Measurements from ENCODE around the gene CDH4. TPM values are rescaled to one million over a fixed set of nuclear protein-coding genes. Genes with fewer than 3 reads are reported as not detected.

The CDH4 gene
- total and polyA plus RNA-seq, 2 of the 4 experiments (the other 2 are of a cell fraction): 1.6 to 3.5 TPM

- Histone ChIP-seq H3K36me3 (ENCODE audit: control insufficient read depth, insufficient read depth, low read length) (no peaks in the 10 kb centered on the region), H2BK120ac (ENCODE audit: low read depth, low read length) (no peak overlapping the region), H4K8ac (ENCODE audit: low read depth in 2 of 2, low read length in 2 of 2) (no peak overlapping the region; a peak in 1 of 4 replicates), H2BK20ac (ENCODE audit: low read depth, low read length) (no peak overlapping the region), H3K9me3 (ENCODE audit: control insufficient read depth, insufficient read depth, low read length) (no peaks in the 10 kb centered on the region), H3K4me3 (ENCODE audit: insufficient read depth, low read depth, low read length) (no peak overlapping the region), H4K20me1 (ENCODE audit: insufficient read depth, low read length) (no peaks in the 10 kb centered on the region), H3K9me1 (ENCODE audit: insufficient read depth, low read length) (peaks cover 13% of the 10 kb centered on the region; the same call in 1 of the 2 replicates), H4K5ac (ENCODE audit: low read depth, low read length) (no peak overlapping the region), H3K79me1 (ENCODE audit: low read depth in 1 of 2, low read length in 2 of 2) (peaks cover 0 to 5% of the 10 kb centered on the region in 2 experiments; a peak in 1 of 4 replicates), H3K9ac (ENCODE audit: low read depth, low read length) (no peak overlapping the region), H2AK9ac (replicated peaks; ENCODE audit: low read depth, low read length, poor library complexity) (no peak overlapping the region), H3K4me2 (ENCODE audit: low read depth, low read length) (no peak overlapping the region), H3K18ac (ENCODE audit: low read depth, low read length) (no peak overlapping the region), H3K4me1 (ENCODE audit: control insufficient read depth, insufficient read depth, low read length) (peaks cover 5% of the 10 kb centered on the region; the same call in 1 of the 2 replicates), H3K27ac (ENCODE audit: insufficient read depth, low read length) (no peak overlapping the region), H3K4ac (ENCODE audit: low read depth, low read length) (peak overlapping the region; percentile 32; the same call in 1 of the 2 replicates), H2BK15ac (ENCODE audit: low read depth, low read length) (no peak overlapping the region), H2AK5ac (ENCODE audit: low read depth, low read length) (peak overlapping the region; percentile 76; the same call in 1 of the 2 replicates), H4K91ac (ENCODE audit: insufficient read depth, low read depth, low read length) (peak overlapping the region; percentile 47; the same call in 1 of the 2 replicates), H2BK5ac (ENCODE audit: low read depth, low read length, poor library complexity, severe bottlenecking) (no peak overlapping the region), H3K23ac (ENCODE audit: low read depth, low read length) (no peak overlapping the region), H3K56ac (ENCODE audit: extremely low read depth, insufficient read depth, low read length) (no peak overlapping the region), H3K27me3 (ENCODE audit: control insufficient read depth, insufficient read depth, low read length) (no peaks in the 10 kb centered on the region), H3K14ac (replicated peaks; ENCODE audit: low read depth, low read length) (no peak overlapping the region), H2AFZ (replicated peaks; ENCODE audit: low read length, poor library complexity) (peak overlapping the region; percentile 56)
- dilution Hi-C loops (cut with HindIII; ENCODE audit: low sequenced_read_pairs, unreplicated experiment) (no loop called here), intact Hi-C loops (cut with micrococcal nuclease) (no loop called here), in situ Hi-C loops (cut with MboI; ENCODE audit: low sequenced_read_pairs) (no loop called here)
- WGBS, 2 experiments (ENCODE audit: extremely low coverage in 2 of 2, insufficient read length in 1 of 2): 58% methylated on average over 2 of the region's 3 CpGs; no CpG with 5 or more reads in 1 of the 2 experiments
- no TSS peak for BruUV-seq (replicated peaks)
- no peak for DNase-seq
- ATAC-seq (ENCODE audit: low read depth): no peak
- no peak for TF ChIP-seq CEBPB (IDR thresholded peaks at IDR 0.05; ENCODE audit: low read depth, low read length)
- TF ChIP-seq NFE2L2 (IDR thresholded peaks at IDR 0.05; ENCODE audit: low read depth, low read length): no peak
- no peak for TF ChIP-seq ELK1 (IDR thresholded peaks at IDR 0.05; ENCODE audit: borderline replicate concordance, low read depth, low read length)
- TF ChIP-seq RCOR1 (IDR thresholded peaks at IDR 0.05; ENCODE audit: insufficient replicate concordance, low read length): no peak
- TF ChIP-seq CHD1 (IDR thresholded peaks at IDR 0.05; ENCODE audit: low read depth, low read length): no peak
- TF ChIP-seq SMC3 (IDR thresholded peaks at IDR 0.05; ENCODE audit: low read depth, low read length): no peak
- no peak for TF ChIP-seq RAD21 (IDR thresholded peaks at IDR 0.05; ENCODE audit: low read length)
- TF ChIP-seq POLR2A (IDR thresholded peaks at IDR 0.05; ENCODE audit: low read depth, low read length): no peak
- no peak for TF ChIP-seq USF2 (IDR thresholded peaks at IDR 0.05; ENCODE audit: low read depth, low read length)
- TF ChIP-seq BHLHE40 (IDR thresholded peaks at IDR 0.05; ENCODE audit: low read depth, low read length): no peak
- TF ChIP-seq MAFK (IDR thresholded peaks at IDR 0.05; ENCODE audit: low read depth, low read length): no peak
- TF ChIP-seq MAZ (IDR thresholded peaks at IDR 0.05; ENCODE audit: borderline replicate concordance, low read depth, low read length): no peak
- TF ChIP-seq MXI1 (IDR thresholded peaks at IDR 0.05; ENCODE audit: borderline replicate concordance, low read depth, low read length): no peak
- TF ChIP-seq CTCF (conservative IDR thresholded peaks at IDR 0.05; ENCODE audit: low read depth, low read length): no peak
- TF ChIP-seq FOS (IDR thresholded peaks at IDR 0.05; ENCODE audit: low read depth, low read length): no peak
- TF ChIP-seq RFX5 (IDR thresholded peaks at IDR 0.05; ENCODE audit: low read depth, low read length): no peak
- POLR2A ChIA-PET (ENCODE audit: unreplicated experiment): no interaction called here
- CTCF ChIA-PET: interaction anchor here (0.6 kb wide), 1 partner anchor 33 kb away, joined by 3 read pairs; no protein-coding TSS in a partner anchor
These were observed 183.8 kb downstream of the CDH4 start for GRCh38 chr20:61435823-61436220.

Data from IMR-90 (cell line).